GM19324 (cell line): ENCODE results near the gene PIGC.

Experiments
- ATAC-seq: cut with Tn5 transposase; IDR thresholded peaks from one replicate; pipeline ENCODE4 v1.9.1; 2021; ENCODE audit warnings: mild to moderate bottlenecking, moderate library complexity; ENCODE audit not compliant: unreplicated experiment, low FRiP score

The PIGC gene

GRCh38 chr1:172443666-172444453, at the start of gene PIGC:
Gene PIGC (minus strand): TSS chr1:172444069. CDS start chr1:172442622, 1,447 bp downstream.
- ATAC-seq = peak; percentile 98

GRCh38 chr1:172492421-172492820, 48.6 kb upstream of the PIGC start:
- no peak for ATAC-seq

GRCh38 chr1:172489847-172490246, 46.0 kb upstream of the PIGC start:
- ATAC-seq = no peak

- ATAC-seq = no peak
These were observed 44.5 kb upstream of the PIGC start for GRCh38 chr1:172488393-172488792.

- ATAC-seq = no peak
These were observed 43.7 kb upstream of the PIGC start for GRCh38 chr1:172487550-172487949.

GRCh38 chr1:172486805-172487454, 43.1 kb upstream of the PIGC start:
- ATAC-seq = no peak

- no peak for ATAC-seq
These were observed 41.8 kb upstream of the PIGC start for GRCh38 chr1:172485626-172486025.

GRCh38 chr1:172484252-172484651, 40.4 kb upstream of the PIGC start:
- no peak for ATAC-seq

- no peak for ATAC-seq
These were observed 39.6 kb upstream of the PIGC start for GRCh38 chr1:172483448-172483847.

GRCh38 chr1:172482044-172482443, 38.2 kb upstream of the PIGC start:
- peak; percentile 64 for ATAC-seq

GRCh38 chr1:172480431-172480830, 36.6 kb upstream of the PIGC start:
- no peak for ATAC-seq

GRCh38 chr1:172478485-172478884, 34.6 kb upstream of the PIGC start:
- no peak for ATAC-seq

GRCh38 chr1:172477741-172478140, 33.9 kb upstream of the PIGC start:
- no peak for ATAC-seq

GRCh38 chr1:172477216-172477615, 33.3 kb upstream of the PIGC start:
- ATAC-seq = no peak

GRCh38 chr1:172476218-172476811, 32.4 kb upstream of the PIGC start:
- ATAC-seq = no peak

- ATAC-seq = no peak
These were observed 30.0 kb upstream of the PIGC start for GRCh38 chr1:172473842-172474241.

- no peak for ATAC-seq
These were observed 29.4 kb upstream of the PIGC start for GRCh38 chr1:172473302-172473701.

GRCh38 chr1:172472495-172472894, 28.6 kb upstream of the PIGC start:
- no peak for ATAC-seq

GRCh38 chr1:172471666-172472065, 27.8 kb upstream of the PIGC start:
- ATAC-seq = no peak

GRCh38 chr1:172470149-172470548, 26.3 kb upstream of the PIGC start:
- ATAC-seq = no peak

- no peak for ATAC-seq
These were observed 25.8 kb upstream of the PIGC start for GRCh38 chr1:172469717-172470116.

- no peak for ATAC-seq
These were observed 24.4 kb upstream of the PIGC start for GRCh38 chr1:172468296-172468695.
